Pancreas (tissue), 10 donors: ENCODE data around the gene ACTBL2. TPM values are rescaled to one million over a fixed set of nuclear protein-coding genes. Genes with fewer than 3 reads are reported as not detected.
"Not testable (repeated sequence)": the region's sequence is repeated elsewhere in the genome, so short reads cannot be mapped to it uniquely, and the experiment has no call there.

ENCODE experiments used
- ATAC-seq, 4 donors: fragments of 200-7000 bp; cut with Tn5 transposase; one replicate each; pipeline versions ENCODE4 v1.8.0 to v1.9.1; 2020; ENCODE audit warnings: mild to moderate bottlenecking in 4 of 4, moderate library complexity in 4 of 4
- DNase-seq, 6 donors: peaks; one replicate each; pipeline ENCODE4 v3.0.0-alpha.2; 2020
- FAIRE-seq: peaks from 2 replicates; lab custom pipeline; 2012; peaks lifted over from hg19 to GRCh38; lab: Jason Lieb, UNC
- H3K27ac ChIP-seq, 4 donors: fragments of 200-600 bp; sonication (generic); 1 replicate in 3 of 4; 2 replicates in 1 of 4; pipeline versions ENCODE4 v1.5.0 to v1.8.0; 2020
- H3K27me3 ChIP-seq, 4 donors: fragments of 200-600 bp; one replicate each; pipeline ENCODE4 v1.8.0; 2021
- H3K36me3 ChIP-seq, 3 donors: fragments of 200-600 bp; sonication (generic) in 1 of 3; one replicate each; pipeline versions ENCODE4 v1.5.0 to v1.8.0; 2020 to 2021
- H3K4me1 ChIP-seq, 3 donors: fragments of 200-600 bp; one replicate each; pipeline ENCODE4 v1.8.0; 2021
- H3K4me3 ChIP-seq, 4 donors: fragments of 200-600 bp; sonication (generic) in 2 of 4; one replicate each; pipeline versions ENCODE4 v1.5.0 to v1.8.0; 2020 to 2021
- H3K9me3 ChIP-seq, 4 donors: fragments of 200-600 bp; one replicate each; pipeline ENCODE4 v1.8.0; 2021
- CTCF ChIP-seq, 4 donors: fragments of 200-600 bp; sonication (generic) in 3 of 4; IDR thresholded peaks; one replicate each; pipeline versions ENCODE4 v1.5.0 to v1.8.0; 2021; ENCODE audit warnings: antibody characterized with exemption in 4 of 4
- whole genome bisulfite sequencing, 2 donors: extraction: QIAGEN DNeasy Blood & Tissue Kit; methylation state at CpG; one replicate each; pipeline ENCODE4 v1.1.7; 2013; 5-methylcytosine and 5-hydroxymethylcytosine counted together
- intact Hi-C, 3 donors: fragments of 100-400 bp; cut with DNase I; formaldehyde crosslinking; loops; one replicate each; pipeline versions ENCODE4 v1.11.1 to v1.14.2; 2022
- polyA plus RNA-seq, 2 donors: library from polyadenylated mRNA; stranded (reverse); fragments of 200-250 nt; gene quantifications; one replicate each; pipeline ENCODE4 v1.2.3, GENCODE V29; 2013
- total RNA-seq, 6 donors: library from RNA; stranded (reverse); fragmentation: NEBNext Ultra II Directional in 4 of 6; extraction: Animal tissue kit (Norgen Biotek cat#: 25700) in 4 of 6; gene quantifications; one replicate each; pipeline versions ENCODE4 v1.2.1 to v1.2.4, GENCODE V29; 2021 to 2023
- donor health status: healthy with polysubstance abuse.
- donor health status: DM: no; HTN: no; CAD: no; lungs with moderate emphysema.
- donor health status: DM: no; HTN: no; CAD: no.
- donor health status: control.
- donor health status: control.
- donor health status: Bipolar disorder and iron deficiency.
- donor health status: DM: yes; HTN: yes; CAD: no.
- donor health status: DM: no; HTN: no; CAD: no.
- donor health status: DM: no; HTN: no; CAD: no.
- donor health status: DM: yes; HTN: yes; CAD: no.

Gene ACTBL2
- total and polyA plus RNA-seq, 8 donors = 0.06 to 0.37 (median 0.12) TPM; not detected in 5

DNA sequence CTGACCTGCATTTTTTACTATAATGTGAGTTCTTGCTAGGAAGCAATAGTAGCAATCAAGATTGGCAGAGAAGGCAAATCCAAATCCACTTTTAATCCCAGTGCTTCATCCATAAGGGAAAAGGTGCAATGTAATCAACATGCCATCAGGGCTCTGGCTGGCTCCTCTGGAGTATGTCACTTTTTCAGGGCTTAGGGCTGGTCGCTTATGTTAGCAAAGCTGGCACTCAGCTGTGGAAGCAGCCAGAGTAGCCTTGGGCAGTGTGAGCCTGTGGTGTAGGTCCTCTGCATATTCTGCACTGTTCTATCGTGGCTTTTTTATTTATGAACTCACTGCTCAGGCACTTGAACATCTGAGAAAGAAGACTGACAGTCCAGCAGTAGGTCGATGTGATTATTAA, 16.1 kb downstream of the ACTBL2 start:
- TF ChIP-seq CTCF (IDR thresholded peaks at IDR 0.05) = no peak
- intact Hi-C loops = no loop called here
- no peak for ATAC-seq
- DNase-seq = no peak
- FAIRE-seq = no peak
- Histone ChIP-seq H3K36me3 (no peaks in the 10 kb centered on the region), H3K27me3 (no peaks in the 10 kb centered on the region), H3K27ac (no peak overlapping the region), H3K9me3 (no peaks in the 10 kb centered on the region), H3K4me3 (no peak overlapping the region), H3K4me1 (no peaks in the 10 kb centered on the region)
- 56 to 63% methylated on average over 3 of the region's 3 CpGs for WGBS, 2 donors

GRCh38 chr5:57460056-57460455, 22.6 kb downstream of the ACTBL2 start:
- FAIRE-seq, H3K9me3 ChIP-seq, H3K27me3 ChIP-seq, H3K27ac ChIP-seq, H3K4me1 ChIP-seq, DNase-seq, H3K4me3 ChIP-seq, ATAC-seq, intact Hi-C loops, H3K36me3 ChIP-seq: not testable (repeated sequence)
- WGBS, 2 donors = 97% methylated on average over 3 of the region's 3 CpGs

GRCh38 chr5:57458443-57458842, 24.2 kb downstream of the ACTBL2 start:
- intact Hi-C loops = no loop called here
- H3K4me1 ChIP-seq = peaks cover 0 to 9% (median 0%) of the 10 kb centered on the region in 3 donors
- FAIRE-seq = peak; percentile 63
- H3K9me3 ChIP-seq = no peaks in the 10 kb centered on the region
- DNase-seq = no peak
- no peaks in the 10 kb centered on the region for H3K27me3 ChIP-seq
- no peaks in the 10 kb centered on the region for H3K36me3 ChIP-seq
- H3K27ac ChIP-seq = no peak overlapping the region
- no peak for ATAC-seq
- H3K4me3 ChIP-seq = no peak overlapping the region
- no peak for TF ChIP-seq CTCF (IDR thresholded peaks at IDR 0.05)

GRCh38 chr5:57456531-57457135, 26.0 kb downstream of the ACTBL2 start:
- Histone ChIP-seq H3K4me1 (peaks cover 0 to 9% (median under 1%) of the 10 kb centered on the region in 3 donors), H3K4me3 (no peak overlapping the region), H3K27ac (peak overlapping the region in 2 of 4 donors; percentile 19 to 63), H3K9me3 (no peaks in the 10 kb centered on the region), H3K36me3 (no peaks in the 10 kb centered on the region), H3K27me3 (no peaks in the 10 kb centered on the region)
- FAIRE-seq (no peak), ATAC-seq (peak in 1 of 4 donors; percentile 22), DNase-seq (no peak)
- 64% methylated on average over 5 of the region's 5 CpGs for WGBS, 2 donors
- TF ChIP-seq CTCF (IDR thresholded peaks at IDR 0.05) = no peak
- intact Hi-C loops = no loop called here

DNA sequence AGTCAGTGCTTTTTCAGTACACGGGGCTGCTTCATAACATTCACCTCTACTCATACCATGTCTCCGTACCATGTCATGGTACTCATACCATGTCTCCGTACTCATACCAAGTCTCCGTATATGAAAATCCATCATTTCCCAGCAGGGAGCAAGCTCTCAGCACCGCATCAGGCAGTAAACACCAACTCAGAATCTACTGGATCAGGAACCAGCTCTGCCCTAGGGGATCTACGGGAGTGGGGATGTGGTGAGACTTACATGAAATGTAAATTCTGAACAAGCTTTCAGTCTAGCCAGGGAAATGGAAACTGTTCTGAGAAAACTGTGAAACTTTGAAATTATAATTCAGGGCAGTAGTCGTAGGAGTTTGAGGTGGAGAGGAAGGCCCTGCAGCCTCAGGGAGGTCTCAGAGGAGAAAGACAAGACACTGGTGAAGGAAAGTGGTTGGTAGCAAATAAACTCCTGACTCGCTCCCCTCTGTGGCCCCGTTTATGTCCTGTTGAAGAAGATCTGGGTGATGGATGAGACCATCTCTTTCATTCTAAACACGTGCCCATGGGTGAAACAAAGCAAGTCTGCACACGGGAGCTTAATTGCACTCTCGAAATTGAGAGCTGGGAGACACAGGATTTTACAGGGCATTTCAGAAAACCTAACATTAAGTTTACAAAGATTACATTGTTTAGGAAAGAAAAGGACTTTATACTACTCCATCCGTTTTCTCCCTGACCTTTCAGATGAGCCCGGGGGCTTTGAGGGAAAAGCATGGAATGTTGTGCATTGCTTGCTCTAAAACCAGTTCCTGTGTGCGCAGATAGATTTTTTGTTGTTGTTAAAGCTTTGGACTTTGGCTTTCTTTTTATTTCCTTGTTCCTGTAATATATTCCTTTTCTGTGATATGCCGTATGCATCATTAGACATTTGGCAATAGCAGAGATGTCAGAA, 26.8 kb downstream of the ACTBL2 start:
- Histone ChIP-seq H3K9me3 (no peaks in the 10 kb centered on the region), H3K4me1 (peaks cover 6 to 13% (median 7%) of the 10 kb centered on the region in 3 donors), H3K27ac (peak overlapping the region in 2 of 4 donors; percentile 19 to 63), H3K27me3 (no peaks in the 10 kb centered on the region), H3K4me3 (no peak overlapping the region), H3K36me3 (no peaks in the 10 kb centered on the region)
- DNase-seq = no peak
- 83 to 86% methylated on average over 16 of the region's 16 CpGs for WGBS, 2 donors
- intact Hi-C loops = no loop called here
- no peak for TF ChIP-seq CTCF (IDR thresholded peaks at IDR 0.05)
- no peak for FAIRE-seq
- ATAC-seq = peak in 3 of 4 donors; percentile 50 to 64 (median 54)
